Upper lobe of left lung (tissue), 4 donors: Measurements from ENCODE around the gene TBX6.

ENCODE experiments used
- EP300 ChIP-seq, 4 donors: sonication (generic); formaldehyde crosslinking; IDR thresholded peaks; one replicate each; pipeline ENCODE4 v1.5.1; 2017; ENCODE audit warnings: antibody characterized with exemption in 4 of 4, control low read depth in 2 of 4
- TF ChIP-seq, protein P1 (sequence below), 6 experiments: fragments of 450-650 bp in 4 of 6; fragments of 200-600 bp in 2 of 6; sonication (generic) in 2 of 6; IDR thresholded peaks; one replicate each; pipeline ENCODE4 v1.5.1; 2016 to 2019; ENCODE audit warnings: antibody characterized with exemption in 6 of 6

GRCh38 chr16:30063893-30064728 lies 27.6 kb downstream of the TBX6 start:
- TF ChIP-seq EP300 (IDR thresholded peaks at IDR 0.05): no peak
- TF ChIP-seq, protein P1, sequence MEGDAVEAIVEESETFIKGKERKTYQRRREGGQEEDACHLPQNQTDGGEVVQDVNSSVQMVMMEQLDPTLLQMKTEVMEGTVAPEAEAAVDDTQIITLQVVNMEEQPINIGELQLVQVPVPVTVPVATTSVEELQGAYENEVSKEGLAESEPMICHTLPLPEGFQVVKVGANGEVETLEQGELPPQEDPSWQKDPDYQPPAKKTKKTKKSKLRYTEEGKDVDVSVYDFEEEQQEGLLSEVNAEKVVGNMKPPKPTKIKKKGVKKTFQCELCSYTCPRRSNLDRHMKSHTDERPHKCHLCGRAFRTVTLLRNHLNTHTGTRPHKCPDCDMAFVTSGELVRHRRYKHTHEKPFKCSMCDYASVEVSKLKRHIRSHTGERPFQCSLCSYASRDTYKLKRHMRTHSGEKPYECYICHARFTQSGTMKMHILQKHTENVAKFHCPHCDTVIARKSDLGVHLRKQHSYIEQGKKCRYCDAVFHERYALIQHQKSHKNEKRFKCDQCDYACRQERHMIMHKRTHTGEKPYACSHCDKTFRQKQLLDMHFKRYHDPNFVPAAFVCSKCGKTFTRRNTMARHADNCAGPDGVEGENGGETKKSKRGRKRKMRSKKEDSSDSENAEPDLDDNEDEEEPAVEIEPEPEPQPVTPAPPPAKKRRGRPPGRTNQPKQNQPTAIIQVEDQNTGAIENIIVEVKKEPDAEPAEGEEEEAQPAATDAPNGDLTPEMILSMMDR (IDR thresholded peaks at IDR 0.05): peak in 3 of 6 experiments; percentile 26 to 63 (median 31)
